Measurements from ENCODE around the gene AKAP6. TPM values are rescaled to one million over a fixed set of nuclear protein-coding genes. Genes with fewer than 3 reads are reported as not detected.
A peak's percentile ranks its signal among the peaks of the same experiment; 100 is the strongest.
"Not testable (repeated sequence)": the region's sequence is repeated elsewhere in the genome, so short reads cannot be mapped to it uniquely, and the experiment has no call there.

The AKAP6 gene
- total RNA-seq, 1 experiment from 2014 or later: 2.8 TPM

GRCh38 chr14:32576088-32576795, 247.1 kb downstream of the AKAP6 start:
- Mint-ChIP-seq H3K4me3 (ENCODE audit: low read depth, unreplicated experiment) (no peak overlapping the region), H3K4me1 (ENCODE audit: low read depth, unreplicated experiment) (peaks cover 10% of the 10 kb centered on the region), H3K9me3 (ENCODE audit: low read depth, unreplicated experiment) (no peaks in the 10 kb centered on the region), H3K27ac (ENCODE audit: unreplicated experiment) (no peak overlapping the region), H3K27me3 (ENCODE audit: unreplicated experiment) (peaks cover 37% of the 10 kb centered on the region), H3K36me3 (ENCODE audit: insufficient read depth, unreplicated experiment) (no peaks in the 10 kb centered on the region)
- TF ChIP-seq CTCF (IDR thresholded peaks at IDR 0.05; ENCODE audit: unreplicated experiment): peak; percentile 70
- CTCF ChIA-PET: no interaction called here
- no TSS peak for BruUV-seq (replicated peaks)
- DNase-seq: peak; percentile 51
- intact Hi-C loops (cut with micrococcal nuclease; ENCODE audit: unreplicated experiment): loop anchor here (1.0 to 10.0 kb wide), 4 partner anchors 419 to 1749 kb away; no protein-coding TSS in a partner anchor

- Mint-ChIP-seq H3K36me3 (ENCODE audit: insufficient read depth, unreplicated experiment) (no peaks in the 10 kb centered on the region), H3K4me3 (ENCODE audit: low read depth, unreplicated experiment) (no peak overlapping the region), H3K27me3 (ENCODE audit: unreplicated experiment) (peaks cover 37% of the 10 kb centered on the region), H3K4me1 (ENCODE audit: low read depth, unreplicated experiment) (peaks cover 10% of the 10 kb centered on the region), H3K27ac (ENCODE audit: unreplicated experiment) (no peak overlapping the region), H3K9me3 (ENCODE audit: low read depth, unreplicated experiment) (no peaks in the 10 kb centered on the region)
- DNase-seq: no peak
- intact Hi-C loops (cut with micrococcal nuclease; ENCODE audit: unreplicated experiment): loop anchor here (1.0 to 10.0 kb wide), 4 partner anchors 418 to 1748 kb away; no protein-coding TSS in a partner anchor
- CTCF ChIA-PET: no interaction called here
- TF ChIP-seq CTCF (IDR thresholded peaks at IDR 0.05; ENCODE audit: unreplicated experiment): no peak
- no TSS peak for BruUV-seq (replicated peaks)
Observed at GRCh38 chr14:32576977-32577376, 247.9 kb downstream of the AKAP6 start.

- TF ChIP-seq CTCF (IDR thresholded peaks at IDR 0.05; ENCODE audit: unreplicated experiment): no peak
Observed at GRCh38 chr14:32578181-32578580, 249.1 kb downstream of the AKAP6 start.

GRCh38 chr14:32583427-32583826, 254.3 kb downstream of the AKAP6 start:
- H3K9me3 Mint-ChIP-seq (ENCODE audit: low read depth, unreplicated experiment); H3K36me3 Mint-ChIP-seq (ENCODE audit: insufficient read depth, unreplicated experiment); DNase-seq; BruUV-seq (replicated peaks); CTCF ChIA-PET; intact Hi-C loops (cut with micrococcal nuclease; ENCODE audit: unreplicated experiment); H3K4me3 Mint-ChIP-seq (ENCODE audit: low read depth, unreplicated experiment); H3K4me1 Mint-ChIP-seq (ENCODE audit: low read depth, unreplicated experiment); H3K27ac Mint-ChIP-seq (ENCODE audit: unreplicated experiment): not testable (repeated sequence)
- H3K27me3 Mint-ChIP-seq (ENCODE audit: unreplicated experiment): peaks cover 30% of the 10 kb centered on the region

More at GRCh38 chr14:32578181-32578580, 249.1 kb downstream of the AKAP6 start:
- H3K27ac Mint-ChIP-seq (ENCODE audit: unreplicated experiment): no peak overlapping the region
- H3K9me3 Mint-ChIP-seq (ENCODE audit: low read depth, unreplicated experiment): no peaks in the 10 kb centered on the region
- CTCF ChIA-PET: no interaction called here
- no peak overlapping the region for H3K4me3 Mint-ChIP-seq (ENCODE audit: low read depth, unreplicated experiment)
- no TSS peak for BruUV-seq (replicated peaks)
- H3K4me1 Mint-ChIP-seq (ENCODE audit: low read depth, unreplicated experiment): no peaks in the 10 kb centered on the region
- intact Hi-C loops (cut with micrococcal nuclease; ENCODE audit: unreplicated experiment): loop anchor here (10.0 kb wide), 1 partner anchor 417 kb away; no protein-coding TSS in a partner anchor
- no peaks in the 10 kb centered on the region for H3K36me3 Mint-ChIP-seq (ENCODE audit: insufficient read depth, unreplicated experiment)
- no peak for DNase-seq
- H3K27me3 Mint-ChIP-seq (ENCODE audit: unreplicated experiment): peaks cover 37% of the 10 kb centered on the region

- H3K4me1 Mint-ChIP-seq (ENCODE audit: low read depth, unreplicated experiment): no peaks in the 10 kb centered on the region
- no TSS peak for BruUV-seq (replicated peaks)
- peaks cover 28% of the 10 kb centered on the region for H3K27me3 Mint-ChIP-seq (ENCODE audit: unreplicated experiment)
- CTCF ChIA-PET: no interaction called here
- intact Hi-C loops (cut with micrococcal nuclease; ENCODE audit: unreplicated experiment): no loop called here
- TF ChIP-seq CTCF (IDR thresholded peaks at IDR 0.05; ENCODE audit: unreplicated experiment): no peak
- no peak overlapping the region for H3K4me3 Mint-ChIP-seq (ENCODE audit: low read depth, unreplicated experiment)
- no peaks in the 10 kb centered on the region for H3K9me3 Mint-ChIP-seq (ENCODE audit: low read depth, unreplicated experiment)
- H3K36me3 Mint-ChIP-seq (ENCODE audit: insufficient read depth, unreplicated experiment): no peaks in the 10 kb centered on the region
- no peak for DNase-seq
- H3K27ac Mint-ChIP-seq (ENCODE audit: unreplicated experiment): no peak overlapping the region
Observed at GRCh38 chr14:32584079-32584478, 255.0 kb downstream of the AKAP6 start.
